ENCODE data around the gene CNFN.

The CNFN gene

GRCh38 chr19:42366673-42367072, 23.4 kb downstream of the CNFN start:
- no peak for TF ChIP-seq CTCF (IDR thresholded peaks at IDR 0.05; ENCODE audit: low read depth, low read length)
- no peak for DNase-seq (ENCODE audit: extremely low read depth, low read depth)

GRCh38 chr19:42363614-42364346, 26.3 kb downstream of the CNFN start:
- DNase-seq (ENCODE audit: extremely low read depth, low read depth): no peak
- no peak for TF ChIP-seq CTCF (IDR thresholded peaks at IDR 0.05; ENCODE audit: low read depth, low read length)

- TF ChIP-seq CTCF (IDR thresholded peaks at IDR 0.05; ENCODE audit: low read depth, low read length): no peak
- no peak for DNase-seq (ENCODE audit: extremely low read depth, low read depth)
Observed at GRCh38 chr19:42362891-42363440, 27.1 kb downstream of the CNFN start.

GRCh38 chr19:42362342-42362741, 27.8 kb downstream of the CNFN start:
- TF ChIP-seq CTCF (IDR thresholded peaks at IDR 0.05; ENCODE audit: low read depth, low read length): no peak
- no peak for DNase-seq (ENCODE audit: extremely low read depth, low read depth)

GRCh38 chr19:42361545-42361910, 28.6 kb downstream of the CNFN start:
- TF ChIP-seq CTCF (IDR thresholded peaks at IDR 0.05; ENCODE audit: low read depth, low read length): no peak
- no peak for DNase-seq (ENCODE audit: extremely low read depth, low read depth)

- TF ChIP-seq CTCF (IDR thresholded peaks at IDR 0.05; ENCODE audit: low read depth, low read length): no peak
Observed at GRCh38 chr19:42360787-42361544, 29.1 kb downstream of the CNFN start.

GRCh38 chr19:42357290-42357689, 32.8 kb downstream of the CNFN start:
- DNase-seq (ENCODE audit: extremely low read depth, low read depth): no peak
- no peak for TF ChIP-seq CTCF (IDR thresholded peaks at IDR 0.05; ENCODE audit: low read depth, low read length)

More at GRCh38 chr19:42360787-42361544, 29.1 kb downstream of the CNFN start:
- no peak for DNase-seq (ENCODE audit: extremely low read depth, low read depth)
